IMR-90 (cell line): ENCODE measurements around the gene RSAD1. TPM values are rescaled to one million over a fixed set of nuclear protein-coding genes. Genes with fewer than 3 reads are reported as not detected.

Source experiments
- ATAC-seq: fragments of 200-7000 bp; cut with Tn5 transposase; 2 replicates; pipeline ENCODE4 v1.9.1; 2020; ENCODE audit warnings: low read depth, mild to moderate bottlenecking, moderate library complexity
- BruUV-seq: library from RNA; stranded (reverse); fragments of 400-500 nt; replicated peaks from 2 replicates; lab custom pipeline; 2021; lab: Mats Ljungman, UMichigan
- CTCF ChIA-PET: fragments of 300-600 bp; formaldehyde crosslinking; extraction: SDS; loops from one replicate; lab custom pipeline; 2021; ENCODE audit warnings: antibody characterized with exemption; lab: Yijun Ruan, JAX
- POLR2A ChIA-PET: fragments of 300-600 bp; sonication (Branson Sonifier 250); formaldehyde crosslinking; loops from one replicate; lab custom pipeline; 2022; ENCODE audit warnings: antibody characterized with exemption; ENCODE audit not compliant: unreplicated experiment; lab: Charles Lee
- DNase-seq: peaks from one replicate; pipeline ENCODE4 v3.0.0; 2013
- H2AFZ ChIP-seq: replicated peaks from 2 replicates; pipeline ENCODE3; 2013; ENCODE audit warnings: low read length, mild to moderate bottlenecking; ENCODE audit not compliant: poor library complexity
- H2AK5ac ChIP-seq: 2 replicates; pipeline ENCODE4 v1.6.1; 2013; ENCODE audit warnings: low read depth, low read length, inconsistent platforms
- H2AK9ac ChIP-seq: replicated peaks from 2 replicates; pipeline ENCODE3; 2013; ENCODE audit warnings: mild to moderate bottlenecking, low read depth, low read length, moderate library complexity; ENCODE audit not compliant: poor library complexity
- H2BK120ac ChIP-seq: 2 replicates; pipeline ENCODE4 v1.6.1; 2013; ENCODE audit warnings: low read depth, low read length, inconsistent platforms
- H2BK15ac ChIP-seq: 3 replicates; pipeline ENCODE4 v1.6.1; 2013; ENCODE audit warnings: low read depth, low read length, inconsistent platforms
- H2BK20ac ChIP-seq: 2 replicates; pipeline ENCODE4 v1.6.1; 2013; ENCODE audit warnings: low read depth, mild to moderate bottlenecking, inconsistent platforms, low read length, moderate library complexity
- H2BK5ac ChIP-seq: 2 replicates; pipeline ENCODE4 v1.6.1; 2013; ENCODE audit warnings: mild to moderate bottlenecking, low read depth, low read length, inconsistent platforms; ENCODE audit not compliant: poor library complexity, severe bottlenecking
- H3K14ac ChIP-seq: replicated peaks from 2 replicates; pipeline ENCODE4 v1.6.1; 2013; ENCODE audit warnings: low read depth, low read length, inconsistent platforms
- H3K18ac ChIP-seq: 2 replicates; pipeline ENCODE4 v1.6.1; 2013; ENCODE audit warnings: low read depth, low read length, control low read depth
- H3K23ac ChIP-seq: 2 replicates; pipeline ENCODE4 v1.6.1; 2013; ENCODE audit warnings: low read depth, low read length, inconsistent platforms
- H3K27ac ChIP-seq: 2 replicates; pipeline ENCODE4 v1.5.1; 2013; ENCODE audit warnings: mild to moderate bottlenecking, control low read depth, low read length; ENCODE audit not compliant: insufficient read depth
- H3K27me3 ChIP-seq: 2 replicates; pipeline ENCODE4 v1.6.1; 2013; ENCODE audit warnings: low read length; ENCODE audit not compliant: control insufficient read depth, insufficient read depth
- H3K36me3 ChIP-seq: 2 replicates; pipeline ENCODE4 v1.6.1; 2013; ENCODE audit warnings: low read length, mixed read lengths; ENCODE audit not compliant: control insufficient read depth, insufficient read depth
- H3K4ac ChIP-seq: 2 replicates; pipeline ENCODE4 v1.6.1; 2013; ENCODE audit warnings: low read depth, low read length, inconsistent platforms
- H3K4me1 ChIP-seq: 2 replicates; pipeline ENCODE4 v1.6.1; 2013; ENCODE audit warnings: low read length, mixed read lengths; ENCODE audit not compliant: control insufficient read depth, insufficient read depth
- H3K4me2 ChIP-seq: 2 replicates; pipeline ENCODE4 v1.6.1; 2013; ENCODE audit warnings: low read depth, mild to moderate bottlenecking, control low read depth, low read length, moderate library complexity
- H3K4me3 ChIP-seq: 2 replicates; pipeline ENCODE4 v1.5.1; 2013; ENCODE audit warnings: low read depth, mild to moderate bottlenecking, control low read depth, low read length, moderate library complexity; ENCODE audit not compliant: insufficient read depth
- H3K56ac ChIP-seq: 2 replicates; pipeline ENCODE4 v1.6.1; 2013; ENCODE audit warnings: low read length, inconsistent platforms; ENCODE audit not compliant: insufficient read depth; ENCODE audit errors: extremely low read depth
- H3K79me1 ChIP-seq, 2 experiments: 2 replicates each; pipeline ENCODE4 v1.6.1; 2013; ENCODE audit warnings: low read length in 2 of 2, inconsistent platforms in 1 of 2, low read depth in 1 of 2
- H3K9ac ChIP-seq: 2 replicates; pipeline ENCODE4 v1.6.1; 2013; ENCODE audit warnings: low read depth, low read length, control low read depth
- H3K9me1 ChIP-seq: 2 replicates; pipeline ENCODE4 v1.6.1; 2013; ENCODE audit warnings: low read length, inconsistent platforms; ENCODE audit not compliant: insufficient read depth
- H3K9me3 ChIP-seq: 2 replicates; pipeline ENCODE4 v1.6.1; 2013; ENCODE audit warnings: low read length; ENCODE audit not compliant: control insufficient read depth, insufficient read depth
- H4K20me1 ChIP-seq: 2 replicates; pipeline ENCODE4 v1.6.1; 2013; ENCODE audit warnings: low read length, inconsistent platforms; ENCODE audit not compliant: insufficient read depth
- H4K5ac ChIP-seq: 2 replicates; pipeline ENCODE4 v1.6.1; 2013; ENCODE audit warnings: mild to moderate bottlenecking, low read depth, low read length, control low read depth
- H4K8ac ChIP-seq, 2 experiments: 2 replicates each; pipeline ENCODE4 v1.6.1; 2013; ENCODE audit warnings: low read depth in 2 of 2, low read length in 2 of 2, control low read depth in 1 of 2, inconsistent platforms in 1 of 2
- H4K91ac ChIP-seq: 2 replicates; pipeline ENCODE4 v1.6.1; 2013; ENCODE audit warnings: low read depth, low read length, inconsistent platforms; ENCODE audit not compliant: insufficient read depth
- FOS ChIP-seq: fragments of 150-350 bp; IDR thresholded peaks from 2 replicates; pipeline ENCODE4 v1.6.1; 2016; ENCODE audit warnings: low read depth, low read length
- WGBS, 2 experiments: methylation state at CpG; one replicate each; pipeline versions ENCODE4 v1.1.5 to v1.1.7; 2013; ENCODE audit warnings: missing lambda C conversion rate in 2 of 2; ENCODE audit not compliant: insufficient read length in 1 of 2; ENCODE audit errors: extremely low coverage in 2 of 2; 5-methylcytosine and 5-hydroxymethylcytosine counted together
- dilution Hi-C: fragments of 300-500 bp; cut with HindIII; formaldehyde crosslinking; loops from one replicate; pipeline ENCODE4 v1.14.3; 2018; ENCODE audit warnings: low sequenced_read_pairs; ENCODE audit not compliant: unreplicated experiment
- in situ Hi-C: fragments of 300-500 bp; cut with MboI; formaldehyde crosslinking; loops from 3 replicates; pipeline ENCODE4 v1.14.3; 2019; ENCODE audit warnings: low sequenced_read_pairs, inconsistent platforms, mixed read lengths
- intact Hi-C: fragments of 100-400 bp; cut with micrococcal nuclease; formaldehyde crosslinking; loops from 2 replicates; pipeline ENCODE4 v1.10.0; 2022
- polyA plus RNA-seq, 3 experiments: library from polyadenylated mRNA; depleted of rRNA; stranded (reverse); fragments of >200 nt; gene quantifications; 2 replicates each; pipeline ENCODE4 v1.2.3, GENCODE V29; 2012; ENCODE audit warnings: low replicate concordance in 1 of 3
- total RNA-seq: library from RNA; depleted of rRNA; stranded (reverse); fragments of >200 nt; gene quantifications from 2 replicates; pipeline ENCODE4 v1.2.3, GENCODE V29; 2012

Gene RSAD1
- total and polyA plus RNA-seq, 2 of the 4 experiments (the other 2 are of a cell fraction), result 10.8 to 19.2 TPM

- H2BK120ac ChIP-seq, result no peak overlapping the region
- no peak overlapping the region for H2BK20ac ChIP-seq
- peaks cover 2% of the 10 kb centered on the region for H3K4me1 ChIP-seq
- DNase-seq, result no peak
- no peak overlapping the region for H4K91ac ChIP-seq
- H2AK5ac ChIP-seq, result no peak overlapping the region
- no peak overlapping the region for H3K9ac ChIP-seq
- H3K56ac ChIP-seq, result no peak overlapping the region
- no peak overlapping the region for H3K18ac ChIP-seq
- H2BK5ac ChIP-seq, result no peak overlapping the region
- no peak overlapping the region for H3K27ac ChIP-seq
- no peak for TF ChIP-seq FOS
- H3K9me3 ChIP-seq, result no peaks in the 10 kb centered on the region
- H3K9me1 ChIP-seq, result 0 out of 2 replicates have a peak, but pooled peaks cover 3% of the 10 kb centered on the region
- no peak overlapping the region for H4K8ac ChIP-seq
- no CpG with 5 or more reads among the region's 3 CpGs for WGBS, 2 experiments
- no peak overlapping the region for H2AFZ ChIP-seq
- POLR2A ChIA-PET, result no interaction called here
- no peak overlapping the region for H2BK15ac ChIP-seq
- peaks cover 21% of the 10 kb centered on the region for H3K27me3 ChIP-seq
- H3K4me3 ChIP-seq, result no peak overlapping the region
- H3K4ac ChIP-seq, result no peak overlapping the region
- H3K4me2 ChIP-seq, result no peak overlapping the region
- intact Hi-C loops (no loop called here), dilution Hi-C loops (no loop called here), in situ Hi-C loops (no loop called here)
- H2AK9ac ChIP-seq, result no peak overlapping the region
- ATAC-seq, result no peak
- BruUV-seq, result no TSS peak
- H4K20me1 ChIP-seq, result peaks cover 1% of the 10 kb centered on the region; the same call in 1 of the 2 replicates
- peaks cover 1% of the 10 kb centered on the region; the same call in 1 of the 2 replicates for H3K36me3 ChIP-seq
- CTCF ChIA-PET, result no interaction called here
- H3K14ac ChIP-seq, result no peak overlapping the region
- H3K79me1 ChIP-seq, result no peaks in the 10 kb centered on the region
- H3K23ac ChIP-seq, result no peak overlapping the region
- H4K5ac ChIP-seq, result no peak overlapping the region
These were observed 14.5 kb upstream of the RSAD1 start for GRCh38 chr17:50464121-50464520.
